Measurements from ENCODE around the gene NEURL1.

The NEURL1 gene

DNA sequence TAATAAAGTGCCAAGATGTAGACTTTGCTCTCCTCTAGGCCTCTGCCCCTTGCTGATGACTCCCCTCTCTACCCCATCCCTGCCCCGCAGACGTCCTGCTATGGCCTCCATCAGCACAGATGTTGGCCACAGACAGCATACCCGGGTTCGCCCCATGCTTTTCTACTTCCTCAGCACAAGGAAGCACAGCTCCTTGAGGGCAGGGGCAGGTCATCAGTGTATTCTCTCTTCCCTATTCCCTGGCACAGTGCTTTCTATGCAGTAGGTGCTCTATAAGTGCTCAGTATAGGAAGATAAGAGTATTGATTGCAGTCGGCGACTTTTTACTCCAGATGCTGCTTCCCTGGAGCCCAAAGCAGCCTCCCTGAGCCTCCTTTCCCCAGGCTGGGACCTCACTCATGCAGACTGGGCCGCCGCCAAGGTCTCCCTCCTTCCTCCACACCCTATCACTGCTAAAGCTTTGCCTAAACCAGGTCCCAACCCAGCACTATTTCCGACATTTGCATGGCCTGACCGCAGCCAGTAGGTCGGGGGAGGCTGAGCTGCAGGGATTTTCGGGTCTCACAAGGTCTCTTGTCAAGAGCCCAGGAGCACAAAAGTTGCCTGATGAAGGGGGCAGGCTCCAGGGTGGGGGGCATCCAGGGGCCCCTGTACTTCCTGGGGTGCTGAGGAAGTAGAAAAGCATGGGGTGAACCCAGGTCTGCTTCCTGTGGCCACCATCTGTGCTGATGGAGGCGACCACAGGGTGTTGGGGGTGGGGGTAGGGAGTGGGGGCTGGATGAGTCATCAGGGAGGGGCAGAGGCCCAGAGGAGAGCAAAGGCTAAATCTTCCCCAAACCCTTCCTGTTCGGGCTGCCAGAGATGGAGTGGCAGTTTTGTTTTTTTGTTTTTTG is 22.5 kb upstream of the NEURL1 start:
- H3K4me3 ChIP-seq (ENCODE audit: low read depth, low read length): no peak overlapping the region
- TF ChIP-seq, protein P1, sequence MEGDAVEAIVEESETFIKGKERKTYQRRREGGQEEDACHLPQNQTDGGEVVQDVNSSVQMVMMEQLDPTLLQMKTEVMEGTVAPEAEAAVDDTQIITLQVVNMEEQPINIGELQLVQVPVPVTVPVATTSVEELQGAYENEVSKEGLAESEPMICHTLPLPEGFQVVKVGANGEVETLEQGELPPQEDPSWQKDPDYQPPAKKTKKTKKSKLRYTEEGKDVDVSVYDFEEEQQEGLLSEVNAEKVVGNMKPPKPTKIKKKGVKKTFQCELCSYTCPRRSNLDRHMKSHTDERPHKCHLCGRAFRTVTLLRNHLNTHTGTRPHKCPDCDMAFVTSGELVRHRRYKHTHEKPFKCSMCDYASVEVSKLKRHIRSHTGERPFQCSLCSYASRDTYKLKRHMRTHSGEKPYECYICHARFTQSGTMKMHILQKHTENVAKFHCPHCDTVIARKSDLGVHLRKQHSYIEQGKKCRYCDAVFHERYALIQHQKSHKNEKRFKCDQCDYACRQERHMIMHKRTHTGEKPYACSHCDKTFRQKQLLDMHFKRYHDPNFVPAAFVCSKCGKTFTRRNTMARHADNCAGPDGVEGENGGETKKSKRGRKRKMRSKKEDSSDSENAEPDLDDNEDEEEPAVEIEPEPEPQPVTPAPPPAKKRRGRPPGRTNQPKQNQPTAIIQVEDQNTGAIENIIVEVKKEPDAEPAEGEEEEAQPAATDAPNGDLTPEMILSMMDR (IDR thresholded peaks at IDR 0.05; ENCODE audit: low read depth, low read length): no peak
- DNase-seq (ENCODE audit: low read depth, low spot score): no peak
- in situ Hi-C loops (cut with HindIII; ENCODE audit: low sequenced_read_pairs): no loop called here

DNA sequence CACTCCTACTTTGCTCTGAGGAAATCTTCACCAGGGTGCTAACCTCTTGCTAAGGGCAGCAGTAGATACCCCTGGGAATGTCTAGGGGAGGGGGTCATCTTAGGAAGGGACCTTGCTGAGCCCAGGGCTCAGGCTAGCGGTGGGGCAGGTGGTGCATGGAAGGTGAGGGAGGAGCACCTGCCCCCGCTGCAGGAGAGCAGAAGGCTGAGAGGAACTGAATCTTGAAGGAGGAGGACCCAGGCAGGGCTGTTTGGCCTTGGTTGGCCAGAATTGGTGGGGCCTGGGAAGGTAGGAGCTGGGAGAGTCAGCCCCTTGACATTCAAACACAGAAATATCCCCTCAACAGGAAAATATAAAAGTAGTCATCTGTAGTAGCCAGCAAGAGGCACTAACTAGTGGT is 21.5 kb upstream of the NEURL1 start:
- DNase-seq (ENCODE audit: low read depth, low spot score): no peak
- TF ChIP-seq, protein P1 (IDR thresholded peaks at IDR 0.05; ENCODE audit: low read depth, low read length): no peak
- in situ Hi-C loops (cut with HindIII; ENCODE audit: low sequenced_read_pairs): no loop called here
- no peak overlapping the region for H3K4me3 ChIP-seq (ENCODE audit: low read depth, low read length)

DNA sequence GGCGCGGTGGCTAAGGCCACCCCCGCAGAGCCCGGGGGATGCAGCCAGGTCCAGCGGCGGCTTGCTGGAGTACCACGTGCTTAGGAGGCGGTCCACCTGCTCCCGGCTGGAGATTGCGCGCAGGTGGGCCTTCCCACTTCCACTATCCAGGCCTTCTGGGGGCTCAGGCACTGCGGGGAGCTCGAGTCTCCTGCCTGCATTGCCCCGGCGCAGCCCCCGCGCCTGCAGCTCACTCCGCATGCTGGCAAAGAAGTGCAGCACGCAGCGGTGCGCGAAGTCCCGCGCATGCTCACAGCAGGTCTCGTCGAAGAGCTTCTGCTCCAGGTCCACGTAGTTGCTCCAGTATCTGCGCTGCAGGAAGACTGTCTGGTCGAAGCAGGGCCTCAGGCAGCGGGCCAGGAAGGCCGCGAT is 20.2 kb upstream of the NEURL1 start:
- TF ChIP-seq, protein P1 (IDR thresholded peaks at IDR 0.05; ENCODE audit: low read depth, low read length): no peak
- DNase-seq (ENCODE audit: low read depth, low spot score): no peak
- no peak overlapping the region for H3K4me3 ChIP-seq (ENCODE audit: low read depth, low read length)
- in situ Hi-C loops (cut with HindIII; ENCODE audit: low sequenced_read_pairs): no loop called here

DNA sequence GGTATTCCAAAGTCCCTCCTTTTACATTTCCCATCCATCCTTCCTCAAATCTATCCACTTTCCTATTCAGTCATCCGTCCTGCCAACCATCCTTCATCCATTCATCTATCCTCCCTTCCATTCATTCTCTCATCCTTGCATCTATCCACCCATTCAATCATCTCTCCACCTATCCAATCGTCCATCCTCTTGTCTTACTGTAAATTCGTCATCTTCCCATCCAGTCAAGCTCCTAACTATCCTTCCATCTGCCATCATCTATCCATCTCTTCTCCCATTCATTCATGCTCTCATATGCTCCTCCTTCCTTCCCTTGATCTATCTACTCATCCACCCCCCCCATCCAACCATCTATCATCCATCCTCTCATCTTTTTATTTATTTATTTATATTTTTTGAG is 19.4 kb upstream of the NEURL1 start:
- no peak for DNase-seq (ENCODE audit: low read depth, low spot score)
- TF ChIP-seq, protein P1 (IDR thresholded peaks at IDR 0.05; ENCODE audit: low read depth, low read length): no peak
- no peak overlapping the region for H3K4me3 ChIP-seq (ENCODE audit: low read depth, low read length)
- in situ Hi-C loops (cut with HindIII; ENCODE audit: low sequenced_read_pairs): no loop called here

DNA sequence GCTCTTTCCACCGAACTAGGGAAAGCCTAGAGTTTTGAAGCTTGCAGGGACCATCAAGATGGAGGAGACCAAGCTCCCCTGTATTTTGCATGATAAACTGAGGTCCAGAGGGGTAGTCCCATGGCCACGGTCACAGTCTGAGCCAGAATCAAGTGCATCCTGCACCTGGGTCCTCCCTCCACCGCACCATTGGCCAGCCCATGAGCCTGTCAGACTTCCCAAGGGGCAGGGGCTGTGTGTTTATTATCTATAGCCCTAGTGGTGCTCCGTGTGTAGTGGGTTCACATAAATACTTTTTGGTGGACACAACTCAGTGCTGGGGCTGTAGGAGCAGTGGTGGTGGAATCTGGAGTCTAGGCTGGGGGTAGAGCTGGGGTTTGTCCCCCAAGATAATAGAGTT is 18.1 kb upstream of the NEURL1 start:
- H3K4me3 ChIP-seq (ENCODE audit: low read depth, low read length): no peak overlapping the region
- in situ Hi-C loops (cut with HindIII; ENCODE audit: low sequenced_read_pairs): no loop called here
- TF ChIP-seq, protein P1 (IDR thresholded peaks at IDR 0.05; ENCODE audit: low read depth, low read length): no peak
- DNase-seq (ENCODE audit: low read depth, low spot score): no peak

DNA sequence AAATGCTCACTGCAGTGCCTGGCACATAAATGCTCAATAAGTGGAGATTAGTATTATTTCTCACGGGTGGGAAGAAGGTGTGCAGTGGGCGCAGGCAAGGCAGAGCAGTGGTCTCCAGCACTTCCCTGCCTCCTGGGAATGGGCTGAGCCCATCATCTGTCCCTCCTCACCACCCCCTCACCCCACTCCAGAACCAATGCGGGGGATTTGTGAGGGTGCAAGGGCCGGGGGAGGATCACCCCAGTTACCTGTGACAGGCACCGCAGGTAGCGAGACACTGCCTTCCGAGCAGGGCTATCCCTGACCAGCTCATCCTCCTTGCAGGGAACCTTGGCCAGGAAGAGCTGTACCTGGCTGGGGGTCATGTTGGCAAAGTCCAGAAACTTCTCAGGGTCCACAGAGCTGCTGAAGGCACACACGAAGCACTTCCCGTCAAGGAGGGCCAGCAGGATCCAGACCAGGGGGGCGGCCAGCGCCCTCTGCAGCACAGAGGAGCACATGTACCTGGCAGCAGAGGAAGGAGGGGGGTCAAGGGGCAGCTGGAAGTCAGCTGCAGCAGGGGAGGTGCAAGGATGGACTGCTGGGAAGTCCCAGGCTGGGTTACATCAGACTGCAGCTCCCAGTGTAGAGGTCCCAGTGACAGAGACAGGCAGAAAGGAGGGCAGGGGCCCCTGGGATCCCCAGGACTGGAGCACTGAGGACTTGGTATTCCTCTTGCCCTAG is 17.3 kb upstream of the NEURL1 start:
- TF ChIP-seq, protein P1 (IDR thresholded peaks at IDR 0.05; ENCODE audit: low read depth, low read length): peak; percentile 9
- no peak overlapping the region for H3K4me3 ChIP-seq (ENCODE audit: low read depth, low read length)
- DNase-seq (ENCODE audit: low read depth, low spot score): no peak
- in situ Hi-C loops (cut with HindIII; ENCODE audit: low sequenced_read_pairs): no loop called here
